Measurements from ENCODE around the gene STK31. TPM values are rescaled to one million over a fixed set of nuclear protein-coding genes. Genes with fewer than 3 reads are reported as not detected.
A peak's percentile ranks its signal among the peaks of the same experiment; 100 is the strongest.

STK31 gene
- total and polyA plus RNA-seq, 9 donors = 0.07 to 10.1 (median 0.57) TPM

- Histone ChIP-seq H3K27me3 (no peaks in the 10 kb centered on the region), H3K4me3 (no peak overlapping the region), H3K9me3 (no peaks in the 10 kb centered on the region), H3K27ac (no peak overlapping the region), H3K4me1 (ENCODE audit: insufficient read depth) (no peaks in the 10 kb centered on the region), H3K36me3 (no peaks in the 10 kb centered on the region)
- WGBS, 3 donors = 34 to 46% (median 38%) methylated on average over 8 of the region's 8 CpGs
- intact Hi-C loops (cut with DNase I) = loop anchor here (2.0 to 10.0 kb wide), 6 partner anchors 140 to 448 kb away; no protein-coding TSS in a partner anchor
- DNase-seq = no peak
- TF ChIP-seq CTCF (IDR thresholded peaks at IDR 0.05) (peak; percentile 35 to 63 (median 59)), EP300 (IDR thresholded peaks at IDR 0.05) (no peak), POLR2A (IDR thresholded peaks at IDR 0.05) (no peak)
These were observed 2.6 kb downstream of the STK31 start for GRCh38 chr7:23712368-23713284.

GRCh38 chr7:23713285-23714149 lies 3.5 kb downstream of the STK31 start:
- Histone ChIP-seq H3K27ac (no peak overlapping the region), H3K36me3 (no peaks in the 10 kb centered on the region), H3K27me3 (no peaks in the 10 kb centered on the region), H3K4me3 (no peak overlapping the region), H3K4me1 (ENCODE audit: insufficient read depth) (no peaks in the 10 kb centered on the region), H3K9me3 (no peaks in the 10 kb centered on the region)
- WGBS, 3 donors = 58 to 64% (median 62%) methylated on average over 6 of the region's 6 CpGs
- no peak for DNase-seq
- intact Hi-C loops (cut with DNase I) = loop anchor here (2.0 to 10.0 kb wide), 6 partner anchors 141 to 449 kb away; no protein-coding TSS in a partner anchor
- TF ChIP-seq EP300 (IDR thresholded peaks at IDR 0.05) (no peak), CTCF (IDR thresholded peaks at IDR 0.05) (no peak), POLR2A (IDR thresholded peaks at IDR 0.05) (no peak)

GRCh38 chr7:23714150-23714464 lies 4.1 kb downstream of the STK31 start:
- intact Hi-C loops (cut with DNase I) = loop anchor here (5.0 to 10.0 kb wide), 5 partner anchors 142 to 449 kb away; no protein-coding TSS in a partner anchor
- no peaks in the 10 kb centered on the region for H3K4me1 ChIP-seq (ENCODE audit: insufficient read depth)
- no peaks in the 10 kb centered on the region for H3K36me3 ChIP-seq
- H3K4me3 ChIP-seq = no peak overlapping the region
- no peak for DNase-seq
- TF ChIP-seq POLR2A (IDR thresholded peaks at IDR 0.05) = no peak
- no peak for TF ChIP-seq CTCF (IDR thresholded peaks at IDR 0.05)
- TF ChIP-seq EP300 (IDR thresholded peaks at IDR 0.05) = no peak
- 40 to 45% (median 43%) methylated on average over 2 of the region's 2 CpGs for whole genome bisulfite sequencing, 3 donors
- H3K27ac ChIP-seq = no peak overlapping the region
- no peaks in the 10 kb centered on the region for H3K9me3 ChIP-seq
- H3K27me3 ChIP-seq = no peaks in the 10 kb centered on the region

GRCh38 chr7:23714579-23714978 lies 4.6 kb downstream of the STK31 start:
- no peaks in the 10 kb centered on the region for H3K27me3 ChIP-seq
- no peak overlapping the region for H3K4me3 ChIP-seq
- H3K27ac ChIP-seq = no peak overlapping the region
- WGBS, 3 donors = 76 to 92% (median 80%) methylated on average over 1 of the region's 1 CpG
- H3K4me1 ChIP-seq (ENCODE audit: insufficient read depth) = no peaks in the 10 kb centered on the region
- intact Hi-C loops (cut with DNase I) = loop anchor here (5.0 to 10.0 kb wide), 5 partner anchors 142 to 450 kb away; no protein-coding TSS in a partner anchor
- no peak for DNase-seq
- no peaks in the 10 kb centered on the region for H3K36me3 ChIP-seq
- no peaks in the 10 kb centered on the region for H3K9me3 ChIP-seq
- TF ChIP-seq POLR2A (IDR thresholded peaks at IDR 0.05) (no peak), EP300 (IDR thresholded peaks at IDR 0.05) (no peak), CTCF (IDR thresholded peaks at IDR 0.05) (no peak)
